B cell (primary cell): ENCODE data around the gene DGKB. TPM values are rescaled to one million over a fixed set of nuclear protein-coding genes. Genes with fewer than 3 reads are reported as not detected.

Experiments
- ATAC-seq: fragments of 200-7000 bp; cut with Tn5 transposase; one replicate; pipeline ENCODE4 v1.10.0; 2021; ENCODE audit warnings: low read depth, mild to moderate bottlenecking, moderate number of reproducible peaks, moderate library complexity
- CTCF ChIA-PET: fragments of 350-600 bp; sonication (Branson Sonifier 250); formaldehyde crosslinking; loops from one replicate; lab custom pipeline; 2021; ENCODE audit warnings: antibody characterized with exemption, inconsistent platforms; lab: Charles Lee
- POLR2A ChIA-PET: fragments of 350-600 bp; sonication (Branson Sonifier 250); formaldehyde crosslinking; loops from one replicate; lab custom pipeline; 2021; ENCODE audit warnings: antibody characterized with exemption; lab: Charles Lee
- DNase-seq: peaks from one replicate; pipeline ENCODE4 v3.0.0; 2013
- H2AFZ ChIP-seq: 2 replicates; pipeline ENCODE4 v1.6.1; 2012; ENCODE audit warnings: mild to moderate bottlenecking, low read depth, low read length; ENCODE audit not compliant: insufficient read depth, poor library complexity, severe bottlenecking
- H3K27ac ChIP-seq, 2 donors: 1 replicate in 1 of 2; 2 replicates in 1 of 2; pipeline ENCODE4 v1.5.1; 2012 to 2013; ENCODE audit warnings: low read length in 2 of 2, mild to moderate bottlenecking in 2 of 2, moderate library complexity in 1 of 2
- H3K27me3 ChIP-seq, 4 experiments: fragments of 200-600 bp in 1 of 4; sonication (generic) in 1 of 4; replicated peaks in 1 of 4; 1 replicate in 2 of 4; 2 replicates in 2 of 4; pipeline versions ENCODE4 v1.6.1 to v1.7.0; 2013 to 2016; ENCODE audit warnings: low read length in 3 of 4, mild to moderate bottlenecking in 2 of 4, mixed read lengths in 1 of 4, moderate library complexity in 1 of 4; ENCODE audit not compliant: insufficient read depth in 4 of 4, control insufficient read depth in 3 of 4; ENCODE audit errors: control extremely low read depth in 1 of 4
- H3K36me3 ChIP-seq, 2 experiments: replicated peaks in 1 of 2; 1 replicate in 1 of 2; 2 replicates in 1 of 2; pipeline versions ENCODE4 v1.6.1 to v1.7.1; 2013; ENCODE audit warnings: low read length in 1 of 2; ENCODE audit not compliant: insufficient read depth in 2 of 2, control insufficient read depth in 1 of 2; ENCODE audit errors: control extremely low read depth in 1 of 2, extremely low read depth in 1 of 2
- H3K4me1 ChIP-seq, 2 donors: fragments of 200-600 bp in 1 of 2; sonication (generic) in 1 of 2; 1 replicate in 1 of 2; 2 replicates in 1 of 2; pipeline versions ENCODE4 v1.5.1 to v1.6.1; 2013 to 2017; ENCODE audit warnings: low read length in 2 of 2; ENCODE audit not compliant: control insufficient read depth in 2 of 2, insufficient read depth in 2 of 2
- H3K4me2 ChIP-seq: replicated peaks from 2 replicates; pipeline ENCODE3; 2012; ENCODE audit warnings: mild to moderate bottlenecking, low read depth, low read length; ENCODE audit not compliant: poor library complexity, severe bottlenecking
- H3K4me3 ChIP-seq, 5 experiments: fragments of 200-600 bp in 1 of 5; sonication (generic) in 1 of 5; 1 replicate in 3 of 5; 2 replicates in 2 of 5; pipeline versions ENCODE4 v1.5.1 to v1.7.0; 2011 to 2016; ENCODE audit warnings: low read length in 4 of 5, mild to moderate bottlenecking in 4 of 5, low read depth in 2 of 5, control low read depth in 1 of 5, moderate library complexity in 1 of 5; ENCODE audit not compliant: insufficient read depth in 1 of 5; ENCODE audit errors: control extremely low read depth in 1 of 5, extremely low read depth in 1 of 5
- H3K79me2 ChIP-seq: fragments of 200-600 bp; sonication (generic); one replicate; pipeline ENCODE4 v1.6.0; 2016; ENCODE audit warnings: low read length; ENCODE audit not compliant: control insufficient read depth, insufficient read depth
- H3K9ac ChIP-seq: fragments of 200-600 bp; sonication (generic); 2 replicates; pipeline ENCODE4 v1.6.1; 2017; ENCODE audit warnings: mild to moderate bottlenecking, low read length, moderate library complexity
- H3K9me3 ChIP-seq, 3 donors: one replicate each; pipeline versions ENCODE4 v1.6.1 to v1.7.1; 2013; ENCODE audit warnings: low read length in 2 of 3; ENCODE audit not compliant: control insufficient read depth in 2 of 3, insufficient read depth in 1 of 3; ENCODE audit errors: control extremely low read depth in 1 of 3
- H4K20me1 ChIP-seq: 2 replicates; pipeline ENCODE4 v1.6.0; 2012; ENCODE audit warnings: mild to moderate bottlenecking, low read length; ENCODE audit not compliant: insufficient read depth, control insufficient read depth, poor library complexity, severe bottlenecking
- H3K27ac Mint-ChIP-seq: one replicate; pipeline ENCODE4 v1.8.0; 2021; ENCODE audit warnings: mixed read lengths
- H3K27me3 Mint-ChIP-seq: one replicate; pipeline ENCODE4 v1.8.0; 2021; ENCODE audit warnings: mixed read lengths
- H3K4me1 Mint-ChIP-seq: one replicate; pipeline ENCODE4 v1.8.0; 2021; ENCODE audit warnings: mixed read lengths
- H3K4me3 Mint-ChIP-seq: one replicate; pipeline ENCODE4 v1.8.0; 2021; ENCODE audit warnings: mixed read lengths
- H3K9me3 Mint-ChIP-seq: one replicate; pipeline ENCODE4 v1.8.0; 2022; ENCODE audit warnings: mixed read lengths; ENCODE audit not compliant: insufficient read depth
- CTCF ChIP-seq: fragments of 200-600 bp; IDR thresholded peaks from one replicate; pipeline ENCODE4 v1.8.0; 2022; ENCODE audit warnings: antibody characterized with exemption, mild to moderate bottlenecking
- EZH2 ChIP-seq: IDR thresholded peaks from 2 replicates; pipeline ENCODE4 v1.6.1; 2012; ENCODE audit warnings: borderline replicate concordance, low read depth, mild to moderate bottlenecking, moderate library complexity, low read length; ENCODE audit not compliant: insufficient read depth, poor library complexity, severe bottlenecking
- WGBS: methylation state at CpG from one replicate; pipeline ENCODE4 v1.1.5; 2013; ENCODE audit warnings: missing lambda C conversion rate; ENCODE audit not compliant: insufficient coverage; 5-methylcytosine and 5-hydroxymethylcytosine counted together
- intact Hi-C: fragments of 100-400 bp; cut with micrococcal nuclease; formaldehyde crosslinking; loops from one replicate; pipeline ENCODE4 v1.10.0; 2022
- polyA plus RNA-seq: library from polyadenylated mRNA; depleted of rRNA; stranded (reverse); fragments of >200 nt; gene quantifications from 2 replicates; pipeline ENCODE4 v1.2.3, GENCODE V29; 2012
- total RNA-seq, 2 donors: library from RNA; stranded (reverse); fragments of 120-200 nt in 1 of 2; gene quantifications; 1 replicate in 1 of 2; 2 replicates in 1 of 2; pipeline versions ENCODE4 v1.2.3 to v1.2.4, GENCODE V29; 2013 to 2022

The DGKB gene
- total and polyA plus RNA-seq, 2 donors (not counting 1 experiment from before 2014, with no cell fraction given) = not detected

GRCh38 chr7:14770614-14771013, 131.9 kb downstream of the DGKB start:
- TF ChIP-seq CTCF (no peak), EZH2 (no peak)
- Mint-ChIP-seq H3K4me1 (no peaks in the 10 kb centered on the region), H3K27ac (no peak overlapping the region), H3K9me3 (peaks cover 3% of the 10 kb centered on the region), H3K4me3 (no peak overlapping the region), H3K27me3 (no peaks in the 10 kb centered on the region)
- Histone ChIP-seq H2AFZ (no peak overlapping the region), H3K79me2 (no peaks in the 10 kb centered on the region), H3K36me3 (no peaks in the 10 kb centered on the region), H3K4me3 (no peak overlapping the region), H3K27ac (no peak overlapping the region), H3K4me2 (no peak overlapping the region), H3K9me3 (no peaks in the 10 kb centered on the region), H3K27me3 (no peaks in the 10 kb centered on the region), H3K4me1 (no peaks in the 10 kb centered on the region), H3K9ac (no peak overlapping the region), H4K20me1 (no peaks in the 10 kb centered on the region)
- ATAC-seq (no peak), DNase-seq (no peak)
- intact Hi-C loops = no loop called here
- WGBS = no CpG with 5 or more reads among the region's 2 CpGs
- ChIA-PET POLR2A (no interaction called here), CTCF (no interaction called here)

GRCh38 chr7:14769261-14769660, 133.3 kb downstream of the DGKB start:
- Histone ChIP-seq H3K4me2 (no peak overlapping the region), H3K4me3 (no peak overlapping the region), H2AFZ (no peak overlapping the region), H3K27me3 (no peaks in the 10 kb centered on the region), H3K9me3 (no peaks in the 10 kb centered on the region), H3K36me3 (no peaks in the 10 kb centered on the region), H3K79me2 (no peaks in the 10 kb centered on the region), H3K9ac (no peak overlapping the region), H3K27ac (no peak overlapping the region), H3K4me1 (no peaks in the 10 kb centered on the region), H4K20me1 (no peaks in the 10 kb centered on the region)
- H3K9me3 Mint-ChIP-seq = no peaks in the 10 kb centered on the region
- ATAC-seq (no peak), DNase-seq (no peak)
- no peak for TF ChIP-seq CTCF
- no peak for TF ChIP-seq EZH2
- no peaks in the 10 kb centered on the region for H3K4me1 Mint-ChIP-seq
- no CpG with 5 or more reads among the region's 2 CpGs for WGBS
- H3K4me3 Mint-ChIP-seq = no peak overlapping the region
- H3K27ac Mint-ChIP-seq = no peak overlapping the region
- CTCF ChIA-PET = no interaction called here
- intact Hi-C loops = no loop called here
- POLR2A ChIA-PET = no interaction called here
- H3K27me3 Mint-ChIP-seq = no peaks in the 10 kb centered on the region
